ENCODE results near the gene P2RY8.

The P2RY8 gene

DNA sequence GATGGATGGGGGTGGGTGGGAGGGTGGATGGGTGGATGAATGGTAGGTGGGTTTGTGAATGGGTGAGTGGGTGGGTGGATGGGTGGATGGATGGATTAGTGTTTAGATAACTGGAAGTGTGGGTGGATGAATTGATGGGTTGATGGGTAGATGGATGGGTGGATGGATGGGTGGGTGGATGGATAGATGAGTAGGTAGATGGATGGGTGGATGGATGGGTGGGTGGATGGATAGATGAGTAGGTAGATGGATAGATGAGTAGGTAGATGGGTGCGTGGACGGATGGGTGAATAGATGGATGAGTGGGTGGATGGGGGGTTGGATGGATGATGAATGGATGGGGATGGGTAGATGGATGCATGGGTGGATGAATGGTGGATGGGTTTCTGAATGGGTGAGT lies 64.0 kb downstream of the P2RY8 start:
- Mint-ChIP-seq H3K27ac (peak overlapping the region; percentile 96 to 99), H3K27me3 (no peaks in the 10 kb centered on the region), H3K4me1 (ENCODE audit: low read depth in 2 of 2) (peaks cover 74 to 83% of the 10 kb centered on the region in 2 donors), H3K4me3 (peak overlapping the region; percentile 85 to 88), H3K9me3 (peaks cover 20 to 38% of the 10 kb centered on the region in 2 donors), H3K36me3 (ENCODE audit: insufficient read depth) (peaks cover 64% of the 10 kb centered on the region)
- no peak for ATAC-seq (replicated peaks)
- no peak for DNase-seq

DNA sequence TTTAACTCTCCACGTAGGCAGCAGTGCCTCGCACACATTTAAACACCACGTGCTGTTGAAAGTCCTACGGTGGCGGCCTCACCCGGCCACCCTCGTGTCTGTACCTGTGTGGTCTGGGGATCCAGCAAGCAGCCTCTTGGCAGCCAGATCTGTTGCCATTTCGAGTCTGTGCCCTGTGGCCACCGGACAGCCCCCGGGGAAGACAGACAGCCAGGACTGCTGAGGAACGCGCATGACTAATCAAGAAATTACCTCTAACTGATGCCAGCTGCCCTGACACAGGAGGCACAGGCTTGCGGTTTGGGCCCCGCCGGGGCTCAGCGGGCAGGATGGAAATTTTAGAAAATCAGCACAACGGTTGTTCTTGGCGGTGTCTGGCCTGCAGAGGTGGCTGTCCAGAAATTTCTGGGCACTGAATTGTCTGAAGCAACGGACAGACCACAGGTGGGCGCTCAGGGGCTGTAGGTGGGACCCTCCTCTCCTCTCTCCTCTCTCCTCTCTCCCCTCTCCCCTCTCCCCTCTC lies 68.7 kb downstream of the P2RY8 start:
- H3K27ac Mint-ChIP-seq = peak overlapping the region; percentile 96 to 99
- ATAC-seq (replicated peaks) (peak; percentile 52), DNase-seq (peak; percentile 72 to 81 (median 73))
- peaks cover 88% of the 10 kb centered on the region for H3K36me3 Mint-ChIP-seq (ENCODE audit: insufficient read depth)
- H3K27me3 Mint-ChIP-seq = no peaks in the 10 kb centered on the region
- peaks cover 77 to 88% of the 10 kb centered on the region in 2 donors for H3K4me1 Mint-ChIP-seq (ENCODE audit: low read depth in 2 of 2)
- peak overlapping the region; percentile 91 to 95 for H3K4me3 Mint-ChIP-seq
- peaks cover 10 to 14% of the 10 kb centered on the region in 2 donors for H3K9me3 Mint-ChIP-seq

DNA sequence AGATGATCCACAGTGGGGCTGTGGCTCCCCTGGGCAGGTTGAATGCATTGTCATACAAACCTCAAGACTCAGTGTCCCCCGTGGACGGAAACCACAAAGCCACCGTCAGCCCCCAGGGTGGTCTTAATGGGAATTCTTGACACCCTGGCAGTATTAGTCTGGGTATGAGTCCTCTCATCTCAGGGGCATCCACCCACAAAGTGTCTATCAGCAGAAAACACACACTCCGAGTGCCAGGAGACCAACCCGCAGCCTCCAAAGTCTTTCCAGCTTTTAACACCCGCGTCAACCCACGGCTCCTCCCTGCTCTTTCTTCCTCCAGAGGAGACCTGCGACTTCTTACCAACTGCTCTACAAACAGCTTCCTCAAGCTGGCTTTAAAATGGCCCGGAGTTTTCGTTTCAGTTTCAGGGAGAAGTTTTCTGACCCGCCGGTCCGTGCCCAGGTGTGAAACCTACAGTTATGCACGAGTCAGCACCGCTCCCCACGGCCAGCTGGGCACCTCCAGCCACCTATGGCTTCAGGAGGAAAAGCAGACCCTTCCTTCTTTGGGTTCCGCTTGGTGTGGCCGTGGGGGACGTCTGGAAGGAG lies 69.9 kb downstream of the P2RY8 start:
- peak overlapping the region; percentile 96 to 99 for H3K27ac Mint-ChIP-seq
- peaks cover 3 to 6% of the 10 kb centered on the region in 2 donors for H3K9me3 Mint-ChIP-seq
- H3K4me3 Mint-ChIP-seq = peak overlapping the region; percentile 91 to 95
- peaks cover 73 to 88% of the 10 kb centered on the region in 2 donors for H3K4me1 Mint-ChIP-seq (ENCODE audit: low read depth in 2 of 2)
- no peaks in the 10 kb centered on the region for H3K27me3 Mint-ChIP-seq
- H3K36me3 Mint-ChIP-seq (ENCODE audit: insufficient read depth) = peaks cover 92% of the 10 kb centered on the region
- peak; percentile 40 to 66 (median 42) for DNase-seq
- peak; percentile 1 for ATAC-seq (replicated peaks)

DNA sequence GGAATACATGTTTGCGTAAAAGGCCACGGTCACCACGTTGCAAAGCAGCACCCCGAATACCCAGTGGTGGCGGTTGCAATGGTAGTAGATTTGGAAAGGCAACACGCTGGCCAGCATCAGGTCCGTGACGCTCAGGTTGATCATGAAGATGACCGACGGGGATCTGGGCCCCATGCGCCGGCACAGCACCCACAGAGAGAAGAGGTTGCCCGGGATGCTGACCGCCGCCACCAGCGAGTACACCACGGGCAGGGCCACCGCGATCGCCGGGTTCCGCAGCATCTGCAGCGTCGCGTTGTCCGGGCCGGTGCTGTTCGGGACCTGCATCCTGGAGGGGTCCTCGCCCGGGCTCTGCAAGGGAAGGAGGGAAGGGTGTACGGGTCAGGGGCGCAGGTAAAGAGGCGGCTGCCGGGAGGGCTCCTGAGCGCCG lies 70.7 kb downstream of the P2RY8 start:
- DNase-seq = peak in 1 of 3 experiments; percentile 10
- peak overlapping the region; percentile 91 to 95 for H3K4me3 Mint-ChIP-seq
- no peaks in the 10 kb centered on the region for H3K9me3 Mint-ChIP-seq
- H3K4me1 Mint-ChIP-seq (ENCODE audit: low read depth in 2 of 2) = peaks cover 65 to 86% of the 10 kb centered on the region in 2 donors
- H3K36me3 Mint-ChIP-seq (ENCODE audit: insufficient read depth) = peaks cover 85% of the 10 kb centered on the region
- H3K27me3 Mint-ChIP-seq = no peaks in the 10 kb centered on the region
- no peak for ATAC-seq (replicated peaks)
- peak overlapping the region; percentile 96 to 99 for H3K27ac Mint-ChIP-seq

DNA sequence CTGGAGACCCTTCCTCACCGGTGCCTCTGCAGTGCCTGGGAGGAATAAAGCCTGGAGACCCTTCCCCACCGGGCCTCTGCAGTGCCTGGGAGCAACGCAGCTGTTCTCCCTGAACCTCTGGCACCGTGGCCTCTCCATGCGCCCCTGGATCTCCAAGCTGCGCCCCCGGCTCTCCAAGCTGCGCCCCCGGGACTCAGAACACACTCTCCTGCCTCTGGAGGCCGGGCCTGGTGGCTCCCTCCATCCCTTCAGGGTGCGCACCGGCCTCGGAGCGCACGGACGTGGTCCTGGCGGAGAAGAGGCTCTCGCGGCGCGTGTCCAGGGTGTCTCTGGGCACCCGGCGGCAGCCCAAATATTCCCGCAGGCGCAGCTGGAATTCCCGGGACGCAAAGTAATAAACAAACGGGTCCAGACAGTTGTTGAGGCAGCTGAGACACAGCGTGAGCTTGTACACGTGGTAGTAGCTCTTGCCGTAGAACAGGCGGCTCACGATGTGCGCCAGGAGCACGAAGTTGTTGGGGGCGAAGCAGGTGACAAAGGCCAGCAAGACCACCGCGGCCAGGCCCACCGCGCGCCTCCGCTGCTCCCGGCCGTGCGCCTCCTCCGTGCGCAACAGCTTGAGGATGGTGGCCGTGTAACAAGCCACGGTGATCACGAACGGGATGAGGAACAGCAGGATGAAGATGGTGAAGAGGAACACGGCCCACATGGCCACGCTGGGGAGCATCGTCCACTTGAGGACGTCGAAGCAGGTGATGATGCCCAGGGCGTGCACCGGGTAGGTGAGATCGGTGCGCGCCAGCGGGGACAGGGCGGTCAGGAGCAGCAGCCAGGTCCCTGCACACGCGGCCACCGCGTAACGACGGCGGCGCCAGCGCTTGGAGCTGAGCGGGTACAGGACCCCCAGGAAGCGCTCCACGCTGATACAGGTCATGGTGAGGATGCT lies 71.4 kb downstream of the P2RY8 start:
- DNase-seq = peak in 1 of 3 experiments; percentile 1
- peak overlapping the region; percentile 91 to 95 for H3K4me3 Mint-ChIP-seq
- H3K4me1 Mint-ChIP-seq (ENCODE audit: low read depth in 2 of 2) = peaks cover 61 to 80% of the 10 kb centered on the region in 2 donors
- ATAC-seq (replicated peaks) = no peak
- no peaks in the 10 kb centered on the region for H3K9me3 Mint-ChIP-seq
- H3K36me3 Mint-ChIP-seq (ENCODE audit: insufficient read depth) = peaks cover 78% of the 10 kb centered on the region
- H3K27me3 Mint-ChIP-seq = no peaks in the 10 kb centered on the region
- H3K27ac Mint-ChIP-seq = peak overlapping the region; percentile 96 to 99

DNA sequence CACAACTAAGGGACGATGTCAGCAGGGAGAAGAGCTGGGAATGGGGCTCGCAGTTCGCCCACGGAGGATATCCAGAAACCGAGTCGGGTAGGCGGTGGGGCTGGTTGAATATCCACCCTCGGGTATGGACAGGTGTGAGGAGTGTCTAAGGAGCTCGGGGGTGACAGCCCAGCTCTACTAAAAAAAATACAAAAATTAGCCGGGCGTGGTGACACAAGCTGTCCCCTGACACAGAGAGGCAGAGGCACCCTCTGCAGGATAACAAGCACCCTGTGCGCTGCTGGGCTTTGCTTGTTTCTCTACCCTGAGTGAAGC lies 72.1 kb downstream of the P2RY8 start:
- H3K9me3 Mint-ChIP-seq = no peaks in the 10 kb centered on the region
- DNase-seq (peak in 1 of 3 experiments; percentile 56), ATAC-seq (replicated peaks) (no peak)

DNA sequence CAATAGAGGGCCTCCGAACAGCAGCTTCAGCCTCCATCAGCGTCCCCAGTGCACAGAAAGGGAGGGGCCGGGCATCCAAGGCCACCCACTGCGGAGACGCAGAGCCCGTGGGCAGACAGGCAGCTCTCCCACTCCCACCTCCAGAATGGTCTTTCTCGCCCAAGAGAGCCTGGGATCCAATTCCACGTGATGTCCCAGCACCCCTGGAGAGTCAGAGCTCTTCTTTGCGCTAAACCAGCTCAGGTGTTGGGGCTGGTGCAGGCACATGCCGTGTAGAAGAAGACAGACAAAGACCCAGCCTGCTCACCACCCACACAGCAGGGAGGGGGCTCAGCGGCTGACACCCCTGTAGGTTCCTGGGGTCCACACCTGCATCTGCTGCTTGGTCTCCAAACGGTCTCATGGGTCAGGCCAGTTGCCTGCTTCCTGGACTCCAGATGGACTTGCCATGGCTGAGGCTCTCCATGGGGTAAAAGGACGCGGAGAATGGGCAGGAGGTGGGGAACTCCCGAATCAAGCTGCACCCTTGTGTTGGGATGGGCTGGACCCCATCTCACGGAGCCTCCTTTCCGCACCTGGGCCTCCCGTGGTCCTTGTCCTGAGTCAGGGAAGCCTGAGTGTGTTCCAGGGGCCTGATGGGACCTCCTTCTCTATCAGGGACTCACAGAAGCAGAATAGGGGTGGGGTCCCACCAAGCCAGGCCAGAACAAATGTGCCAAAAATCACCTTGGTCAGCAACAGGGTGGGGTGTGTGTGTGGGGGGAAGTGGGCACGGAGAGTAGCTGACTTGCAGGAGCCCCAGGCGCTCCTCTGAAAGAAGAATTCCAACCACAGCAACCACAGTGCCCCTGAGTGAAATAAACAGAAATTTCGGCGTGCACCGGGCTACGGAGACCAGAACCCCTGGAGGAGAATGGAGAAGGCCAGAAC lies 72.7 kb downstream of the P2RY8 start:
- peak overlapping the region; percentile 91 to 95 for H3K4me3 Mint-ChIP-seq
- peak; percentile 3 for ATAC-seq (replicated peaks)
- H3K27me3 Mint-ChIP-seq = no peaks in the 10 kb centered on the region
- no peaks in the 10 kb centered on the region for H3K9me3 Mint-ChIP-seq
- peak in 2 of 3 experiments; percentile 37 to 44 for DNase-seq
- peak overlapping the region; percentile 96 to 99 for H3K27ac Mint-ChIP-seq
- peaks cover 68% of the 10 kb centered on the region for H3K36me3 Mint-ChIP-seq (ENCODE audit: insufficient read depth)
- peaks cover 54 to 71% of the 10 kb centered on the region in 2 donors for H3K4me1 Mint-ChIP-seq (ENCODE audit: low read depth in 2 of 2)

More for the DNA sequence above, 72.1 kb downstream of the P2RY8 start:
- Mint-ChIP-seq H3K27ac (peak overlapping the region; percentile 96 to 99), H3K4me1 (ENCODE audit: low read depth in 2 of 2) (peaks cover 59 to 75% of the 10 kb centered on the region in 2 donors), H3K27me3 (no peaks in the 10 kb centered on the region), H3K36me3 (ENCODE audit: insufficient read depth) (peaks cover 74% of the 10 kb centered on the region), H3K4me3 (peak overlapping the region; percentile 91 to 95)

DNA sequence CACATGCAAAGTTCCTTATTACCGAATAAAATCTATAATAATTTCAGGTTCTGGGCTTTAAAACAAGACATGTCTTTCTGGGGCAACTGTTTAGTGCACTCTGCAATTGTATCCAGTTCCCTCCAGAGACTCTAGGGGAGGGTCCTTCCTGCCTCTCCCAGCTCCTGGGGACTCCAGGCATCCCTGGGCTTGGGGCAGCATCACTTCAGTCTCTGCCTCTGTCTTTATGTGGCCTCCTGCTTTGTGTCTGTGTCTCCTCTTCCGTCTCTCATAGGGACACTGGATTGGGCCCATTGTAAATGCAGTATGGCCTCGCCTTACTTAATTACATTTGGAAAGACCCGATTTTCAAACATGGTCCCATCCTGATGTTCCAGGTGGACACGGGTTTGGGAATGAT lies 73.4 kb downstream of the P2RY8 start:
- Mint-ChIP-seq H3K27ac (peak overlapping the region; percentile 96 to 99), H3K27me3 (no peaks in the 10 kb centered on the region), H3K36me3 (ENCODE audit: insufficient read depth) (peaks cover 64% of the 10 kb centered on the region), H3K9me3 (no peaks in the 10 kb centered on the region), H3K4me1 (ENCODE audit: low read depth in 2 of 2) (peaks cover 50 to 66% of the 10 kb centered on the region in 2 donors), H3K4me3 (peak overlapping the region; percentile 91 to 95)
- DNase-seq (peak in 2 of 3 experiments; percentile 0 to 19), ATAC-seq (replicated peaks) (no peak)

DNA sequence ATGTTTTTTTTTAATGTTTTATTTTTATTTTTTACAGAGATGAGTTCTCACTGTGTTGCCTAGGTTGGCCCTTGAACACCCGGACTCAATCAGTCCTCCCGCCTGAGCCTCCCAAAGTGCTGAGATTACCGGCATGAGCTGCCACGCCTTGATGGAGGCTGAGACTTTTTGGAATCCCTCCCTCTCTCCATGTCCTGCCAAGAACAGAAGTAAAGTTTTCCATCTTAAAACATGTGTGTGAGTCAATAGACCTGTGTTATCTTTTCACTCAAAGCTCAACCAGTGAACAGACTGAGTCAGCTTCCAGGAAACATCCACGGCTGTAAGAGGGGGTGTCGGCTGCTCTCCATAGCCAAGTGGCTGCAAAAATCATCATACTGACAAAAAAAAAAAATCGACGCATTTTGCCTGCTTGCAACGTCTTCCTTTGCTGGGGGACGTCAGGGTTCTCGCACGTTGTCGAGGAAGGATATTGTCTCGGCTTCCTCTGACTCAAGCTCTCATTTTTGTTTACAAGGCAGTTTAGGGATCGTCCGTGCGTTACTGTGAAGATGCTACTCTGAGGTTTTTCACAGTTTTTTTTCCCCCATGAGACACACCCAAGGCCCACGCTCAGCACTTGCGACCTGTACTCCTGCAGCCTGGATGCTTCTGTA lies 74.3 kb downstream of the P2RY8 start:
- ATAC-seq (replicated peaks) (peak; percentile 79), DNase-seq (peak; percentile 72 to 84 (median 75))
- peak overlapping the region; percentile 91 to 95 for H3K4me3 Mint-ChIP-seq
- no peaks in the 10 kb centered on the region for H3K9me3 Mint-ChIP-seq
- peaks cover 56% of the 10 kb centered on the region for H3K36me3 Mint-ChIP-seq (ENCODE audit: insufficient read depth)
- H3K4me1 Mint-ChIP-seq (ENCODE audit: low read depth in 2 of 2) = peaks cover 44 to 60% of the 10 kb centered on the region in 2 donors
- peak overlapping the region; percentile 96 to 99 for H3K27ac Mint-ChIP-seq
- no peaks in the 10 kb centered on the region for H3K27me3 Mint-ChIP-seq

DNA sequence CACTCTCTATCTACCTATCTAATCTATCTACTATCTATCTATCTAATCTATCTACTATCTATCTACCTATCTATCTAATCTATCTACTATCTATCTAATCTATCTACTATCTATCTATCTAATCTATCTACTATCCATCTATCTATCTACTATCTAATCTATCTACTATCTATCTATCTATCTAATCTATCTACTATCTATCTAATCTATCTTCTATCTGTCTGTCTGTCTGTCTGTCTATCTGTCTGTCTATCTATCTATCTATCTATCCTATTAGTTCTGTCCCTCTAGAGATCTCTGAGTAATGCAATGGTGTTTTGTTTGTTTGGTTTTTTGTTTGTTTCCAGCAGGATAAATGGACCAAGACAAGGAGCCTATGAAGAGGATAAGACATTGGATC lies 74.9 kb downstream of the P2RY8 start:
- H3K4me3 Mint-ChIP-seq = peak overlapping the region; percentile 91 to 95
- no peaks in the 10 kb centered on the region for H3K9me3 Mint-ChIP-seq
- peaks cover 39 to 55% of the 10 kb centered on the region in 2 donors for H3K4me1 Mint-ChIP-seq (ENCODE audit: low read depth in 2 of 2)
- H3K36me3 Mint-ChIP-seq (ENCODE audit: insufficient read depth) = peaks cover 50% of the 10 kb centered on the region
- peak overlapping the region; percentile 96 to 99 for H3K27ac Mint-ChIP-seq
- H3K27me3 Mint-ChIP-seq = no peaks in the 10 kb centered on the region
- DNase-seq = no peak
- ATAC-seq (replicated peaks) = no peak

DNA sequence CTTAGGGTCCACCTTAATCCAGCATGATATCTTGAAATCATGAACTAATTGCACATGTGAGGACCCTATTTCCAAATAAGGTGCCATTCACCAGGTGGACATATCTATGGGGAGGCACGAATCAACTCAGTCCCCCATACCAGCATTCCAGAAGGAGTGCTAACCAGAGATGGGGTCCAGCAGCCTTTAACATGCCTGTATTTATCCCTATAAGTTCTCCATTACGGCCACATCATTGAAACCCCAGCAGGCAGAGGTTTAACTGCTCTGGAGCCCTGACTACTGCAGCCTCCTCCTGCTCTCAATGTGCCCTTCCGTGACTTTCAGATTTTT lies 81.1 kb downstream of the P2RY8 start:
- no peaks in the 10 kb centered on the region for H3K27me3 Mint-ChIP-seq

More for the DNA sequence above, 81.1 kb downstream of the P2RY8 start:
- DNase-seq (no peak), ATAC-seq (replicated peaks) (no peak)
- no peak overlapping the region for H3K4me3 Mint-ChIP-seq
- H3K36me3 Mint-ChIP-seq (ENCODE audit: insufficient read depth) = peaks cover 29% of the 10 kb centered on the region
- H3K4me1 Mint-ChIP-seq (ENCODE audit: low read depth in 2 of 2) = peaks cover 16 to 19% of the 10 kb centered on the region in 2 donors
- no peaks in the 10 kb centered on the region for H3K9me3 Mint-ChIP-seq
- H3K27ac Mint-ChIP-seq = peak overlapping the region in 1 of 2 donors; percentile 32

Data from effector memory CD8-positive, alpha-beta T cell (primary cell).